Measurements from ENCODE around the gene LGALS7.

GRCh38 chr19:38766276-38767047, 6.9 kb downstream of the LGALS7 start:
- no peak for TF ChIP-seq EP300 (IDR thresholded peaks at IDR 0.05)
- no peak for TF ChIP-seq CTCF (IDR thresholded peaks at IDR 0.05)
